H9 (cell line): Measurements from ENCODE around the gene YIPF6. TPM values are rescaled to one million over a fixed set of nuclear protein-coding genes. Genes with fewer than 3 reads are reported as not detected.

Source experiments
- DNase-seq: peaks from one replicate; pipeline ENCODE4 v3.0.0-alpha.2; 2017
- H2AFZ ChIP-seq: one replicate; pipeline ENCODE4 v1.6.1; 2013; ENCODE audit warnings: mild to moderate bottlenecking, low read length, control low read depth, moderate library complexity
- H2AK5ac ChIP-seq: 2 replicates; pipeline ENCODE4 v1.6.1; 2013; ENCODE audit warnings: low read length, control low read depth, mixed read lengths; ENCODE audit not compliant: insufficient read length
- H2BK120ac ChIP-seq: one replicate; pipeline ENCODE4 v1.6.1; 2013; ENCODE audit warnings: low read depth, mild to moderate bottlenecking, low read length, control low read depth, inconsistent platforms; ENCODE audit not compliant: poor library complexity, severe bottlenecking
- H2BK12ac ChIP-seq: 2 replicates; pipeline ENCODE4 v1.6.1; 2013; ENCODE audit warnings: low read length, control low read depth, mixed read lengths, low read depth; ENCODE audit not compliant: insufficient read length
- H2BK15ac ChIP-seq: 2 replicates; pipeline ENCODE4 v1.6.1; 2013; ENCODE audit warnings: low read depth, low read length, control low read depth
- H2BK20ac ChIP-seq: one replicate; pipeline ENCODE4 v1.6.1; 2013; ENCODE audit warnings: low read depth, mild to moderate bottlenecking, low read length, control low read depth, inconsistent platforms; ENCODE audit not compliant: poor library complexity, severe bottlenecking
- H2BK5ac ChIP-seq: 2 replicates; pipeline ENCODE4 v1.6.1; 2013; ENCODE audit warnings: low read length, control low read depth, mixed read lengths; ENCODE audit not compliant: insufficient read length
- H3K14ac ChIP-seq: 2 replicates; pipeline ENCODE4 v1.6.1; 2013; ENCODE audit warnings: low read length, control low read depth; ENCODE audit not compliant: insufficient read depth
- H3K18ac ChIP-seq: 2 replicates; pipeline ENCODE4 v1.6.1; 2013; ENCODE audit warnings: low read depth, mild to moderate bottlenecking, mixed read lengths, low read length, control low read depth; ENCODE audit not compliant: insufficient read length
- H3K23ac ChIP-seq: 2 replicates; pipeline ENCODE4 v1.6.1; 2013; ENCODE audit warnings: low read length, control low read depth, mixed read lengths, low read depth; ENCODE audit not compliant: insufficient read length
- H3K23me2 ChIP-seq: 2 replicates; pipeline ENCODE4 v1.6.1; 2013; ENCODE audit warnings: low read depth, mild to moderate bottlenecking, mixed read lengths, low read length, control low read depth; ENCODE audit not compliant: insufficient read length, poor library complexity, severe bottlenecking
- H3K27ac ChIP-seq: 2 replicates; pipeline ENCODE4 v1.5.1; 2013; ENCODE audit warnings: low read length, control low read depth, mixed read lengths, low read depth; ENCODE audit not compliant: insufficient read length
- H3K27me3 ChIP-seq: 2 replicates; pipeline ENCODE4 v1.6.1; 2013; ENCODE audit warnings: low read length, control low read depth, inconsistent platforms; ENCODE audit not compliant: insufficient read depth
- H3K4ac ChIP-seq: 2 replicates; pipeline ENCODE4 v1.6.1; 2013; ENCODE audit warnings: low read depth, mild to moderate bottlenecking, control low read depth, inconsistent platforms, low read length, moderate library complexity
- H3K4me1 ChIP-seq: 2 replicates; pipeline ENCODE4 v1.6.1; 2013; ENCODE audit warnings: low read length, control low read depth, inconsistent platforms; ENCODE audit not compliant: insufficient read depth
- H3K4me2 ChIP-seq: 2 replicates; pipeline ENCODE4 v1.6.1; 2013; ENCODE audit warnings: low read length, control low read depth, mixed read lengths; ENCODE audit not compliant: insufficient read length, insufficient read depth
- H3K56ac ChIP-seq: 2 replicates; pipeline ENCODE4 v1.6.1; 2013; ENCODE audit warnings: low read depth, mild to moderate bottlenecking, mixed read lengths, low read length, control low read depth; ENCODE audit not compliant: insufficient read length
- H3K79me1 ChIP-seq: 2 replicates; pipeline ENCODE4 v1.6.1; 2013; ENCODE audit warnings: low read depth, mild to moderate bottlenecking, moderate library complexity, low read length, control low read depth, inconsistent platforms; ENCODE audit not compliant: insufficient read depth, poor library complexity, severe bottlenecking
- H3K79me2 ChIP-seq: 2 replicates; pipeline ENCODE4 v1.6.1; 2013; ENCODE audit warnings: low read length, control low read depth, inconsistent platforms; ENCODE audit not compliant: insufficient read depth
- H3K9ac ChIP-seq: 2 replicates; pipeline ENCODE4 v1.6.1; 2013; ENCODE audit warnings: low read length, control low read depth, mixed read lengths; ENCODE audit not compliant: insufficient read length; ENCODE audit errors: extremely low read depth
- H3K9me3 ChIP-seq: one replicate; pipeline ENCODE4 v1.6.1; 2013; ENCODE audit warnings: low read depth, low read length, inconsistent platforms; ENCODE audit not compliant: control insufficient read depth
- H3T11ph ChIP-seq: one replicate; pipeline ENCODE4 v1.6.1; 2013; ENCODE audit warnings: mild to moderate bottlenecking, low read length, control low read depth, inconsistent platforms
- H4K20me1 ChIP-seq: one replicate; pipeline ENCODE4 v1.6.1; 2013; ENCODE audit not compliant: control insufficient read depth, insufficient read length, insufficient read depth
- H4K5ac ChIP-seq: 2 replicates; pipeline ENCODE4 v1.6.1; 2013; ENCODE audit warnings: low read depth, mild to moderate bottlenecking, mixed read lengths, low read length, control low read depth; ENCODE audit not compliant: insufficient read length
- H4K8ac ChIP-seq: replicated peaks from 2 replicates; pipeline ENCODE4 v1.6.1; 2013; ENCODE audit warnings: low read length, control low read depth, mixed read lengths, low read depth; ENCODE audit not compliant: insufficient read length
- H4K91ac ChIP-seq: 2 replicates; pipeline ENCODE4 v1.6.1; 2013; ENCODE audit warnings: low read depth, mild to moderate bottlenecking, moderate library complexity, mixed read lengths, low read length, control low read depth; ENCODE audit not compliant: insufficient read length
- H3K27ac Mint-ChIP-seq, 3 experiments: 2 replicates in 2 of 3; 3 replicates in 1 of 3; pipeline ENCODE4 v1.8.0; 2020 to 2021; ENCODE audit warnings: mixed read lengths in 3 of 3, mild to moderate bottlenecking in 1 of 3, moderate library complexity in 1 of 3
- H3K27me3 Mint-ChIP-seq: 2 replicates; pipeline ENCODE4 v1.8.0; 2021; ENCODE audit warnings: low read depth, mild to moderate bottlenecking, moderate library complexity, mixed read lengths
- H3K36me3 Mint-ChIP-seq, 3 experiments: 2 replicates in 2 of 3; 3 replicates in 1 of 3; pipeline ENCODE4 v1.8.0; 2020 to 2021; ENCODE audit warnings: low read depth in 3 of 3, mixed read lengths in 3 of 3; ENCODE audit not compliant: insufficient read depth in 1 of 3
- H3K4me1 Mint-ChIP-seq, 2 experiments: 2 replicates each; pipeline ENCODE4 v1.8.0; 2020; ENCODE audit warnings: mixed read lengths in 2 of 2
- H3K4me3 Mint-ChIP-seq, 2 experiments: 2 replicates in 1 of 2; 3 replicates in 1 of 2; pipeline ENCODE4 v1.8.0; 2020 to 2021; ENCODE audit warnings: mild to moderate bottlenecking in 2 of 2, mixed read lengths in 2 of 2, moderate library complexity in 1 of 2
- H3K9me3 Mint-ChIP-seq, 2 experiments: 2 replicates in 1 of 2; 3 replicates in 1 of 2; pipeline ENCODE4 v1.8.0; 2020; ENCODE audit warnings: mild to moderate bottlenecking in 2 of 2, mixed read lengths in 2 of 2, moderate library complexity in 1 of 2
- WGBS: extraction: QIAGEN DNeasy Blood & Tissue Kit; methylation state at CpG from one replicate; pipeline ENCODE4 v1.1.7; 2013; ENCODE audit warnings: missing lambda C conversion rate, low lambda C conversion rate, mixed read lengths; ENCODE audit not compliant: insufficient read length; ENCODE audit errors: extremely low coverage; 5-methylcytosine and 5-hydroxymethylcytosine counted together
- total RNA-seq: library from RNA; stranded (reverse); gene quantifications from 2 replicates; pipeline ENCODE4 v1.2.1, GENCODE V29; 2021
- TF ChIP-seq, protein P1 (sequence below): fragments of 200-600 bp; sonication (generic); conservative IDR thresholded peaks from 3 replicates; pipeline ENCODE4 v1.8.0; 2021; ENCODE audit warnings: antibody characterized with exemption, mild to moderate bottlenecking

Gene YIPF6
- total RNA-seq, 1 experiment from 2014 or later: 31.8 TPM

- no peak overlapping the region for H2AFZ ChIP-seq
- H3K18ac ChIP-seq: no peak overlapping the region
- no peaks in the 10 kb centered on the region for H4K20me1 ChIP-seq
- H2BK12ac ChIP-seq: no peak overlapping the region
- H3K79me2 ChIP-seq: no peaks in the 10 kb centered on the region; the same call in 1 of the 2 replicates
- H3K9me3 Mint-ChIP-seq: peaks cover 61 to 63% of the 10 kb centered on the region in 2 experiments
- H3K9ac ChIP-seq: no peak overlapping the region
- no peaks in the 10 kb centered on the region for H3K4me1 ChIP-seq
- H3K4me3 Mint-ChIP-seq: no peak overlapping the region
- peaks cover 8 to 9% of the 10 kb centered on the region in 2 experiments for H3K4me1 Mint-ChIP-seq
- H3K36me3 Mint-ChIP-seq: peaks cover 5 to 33% (median 32%) of the 10 kb centered on the region in 3 experiments
- H3K23me2 ChIP-seq: no peaks in the 10 kb centered on the region
- no peak overlapping the region for H4K5ac ChIP-seq
- no peak overlapping the region for H3K56ac ChIP-seq
- no peaks in the 10 kb centered on the region for H3K27me3 ChIP-seq
- H2BK120ac ChIP-seq: no peak overlapping the region
- no peak overlapping the region for H2BK15ac ChIP-seq
- no peak overlapping the region for H2AK5ac ChIP-seq
- WGBS: no CpG with 5 or more reads among the region's 2 CpGs
- TF ChIP-seq, protein P1, sequence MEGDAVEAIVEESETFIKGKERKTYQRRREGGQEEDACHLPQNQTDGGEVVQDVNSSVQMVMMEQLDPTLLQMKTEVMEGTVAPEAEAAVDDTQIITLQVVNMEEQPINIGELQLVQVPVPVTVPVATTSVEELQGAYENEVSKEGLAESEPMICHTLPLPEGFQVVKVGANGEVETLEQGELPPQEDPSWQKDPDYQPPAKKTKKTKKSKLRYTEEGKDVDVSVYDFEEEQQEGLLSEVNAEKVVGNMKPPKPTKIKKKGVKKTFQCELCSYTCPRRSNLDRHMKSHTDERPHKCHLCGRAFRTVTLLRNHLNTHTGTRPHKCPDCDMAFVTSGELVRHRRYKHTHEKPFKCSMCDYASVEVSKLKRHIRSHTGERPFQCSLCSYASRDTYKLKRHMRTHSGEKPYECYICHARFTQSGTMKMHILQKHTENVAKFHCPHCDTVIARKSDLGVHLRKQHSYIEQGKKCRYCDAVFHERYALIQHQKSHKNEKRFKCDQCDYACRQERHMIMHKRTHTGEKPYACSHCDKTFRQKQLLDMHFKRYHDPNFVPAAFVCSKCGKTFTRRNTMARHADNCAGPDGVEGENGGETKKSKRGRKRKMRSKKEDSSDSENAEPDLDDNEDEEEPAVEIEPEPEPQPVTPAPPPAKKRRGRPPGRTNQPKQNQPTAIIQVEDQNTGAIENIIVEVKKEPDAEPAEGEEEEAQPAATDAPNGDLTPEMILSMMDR: no peak
- no peak overlapping the region for H3K23ac ChIP-seq
- no peak overlapping the region for H3K27ac ChIP-seq
- H2BK5ac ChIP-seq: no peak overlapping the region
- no peaks in the 10 kb centered on the region for H3K79me1 ChIP-seq
- H3K4ac ChIP-seq: no peak overlapping the region
- H4K91ac ChIP-seq: no peak overlapping the region
- no peak overlapping the region for H3K27ac Mint-ChIP-seq
- H3K9me3 ChIP-seq: peaks cover 27% of the 10 kb centered on the region
- H3T11ph ChIP-seq: no peak overlapping the region
- no peak overlapping the region for H3K4me2 ChIP-seq
- no peaks in the 10 kb centered on the region for H3K27me3 Mint-ChIP-seq
- no peak for DNase-seq
- H2BK20ac ChIP-seq: no peak overlapping the region
- no peak overlapping the region for H4K8ac ChIP-seq
- H3K14ac ChIP-seq: no peak overlapping the region
Observed at GRCh38 chrX:68506649-68507048, 7.8 kb downstream of the YIPF6 start.
